ENCODE measurements around the gene CTXND1.

The CTXND1 gene

DNA sequence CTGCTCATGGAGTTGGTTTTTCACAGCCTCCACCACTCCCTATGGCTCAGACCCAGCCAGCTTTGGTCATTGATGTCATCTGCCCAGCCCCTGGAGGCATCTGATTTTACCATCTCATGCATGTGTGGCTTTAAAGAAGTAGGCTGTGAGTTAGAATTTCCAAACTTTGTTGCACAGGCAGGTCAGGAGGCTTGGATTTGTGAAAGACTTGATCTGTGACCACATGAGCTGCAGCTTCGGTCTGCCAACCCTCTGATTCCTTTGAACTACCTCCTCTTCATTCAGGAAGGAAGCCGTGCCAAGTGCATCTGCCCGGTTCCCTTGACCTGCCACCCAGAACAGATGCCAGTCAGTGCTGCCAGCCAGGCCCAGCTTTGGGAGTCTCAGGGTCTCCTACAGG is 9.2 kb downstream of the CTXND1 start:
- no peaks in the 10 kb centered on the region for H3K36me3 ChIP-seq (ENCODE audit: control insufficient read depth, insufficient read depth, low read length)
- H3K4me3 ChIP-seq (replicated peaks; ENCODE audit: low read depth, low read length) = no peak overlapping the region
- no peak for TF ChIP-seq CTCF (IDR thresholded peaks at IDR 0.05; ENCODE audit: insufficient read depth, low read length, poor library complexity, severe bottlenecking)
- DNase-seq (ENCODE audit: extremely low read depth, insufficient read length) = no peak
- H3K27me3 ChIP-seq (replicated peaks; ENCODE audit: control insufficient read depth, insufficient read depth, low read length) = no peaks in the 10 kb centered on the region; the same call in 1 of the 2 replicates

DNA sequence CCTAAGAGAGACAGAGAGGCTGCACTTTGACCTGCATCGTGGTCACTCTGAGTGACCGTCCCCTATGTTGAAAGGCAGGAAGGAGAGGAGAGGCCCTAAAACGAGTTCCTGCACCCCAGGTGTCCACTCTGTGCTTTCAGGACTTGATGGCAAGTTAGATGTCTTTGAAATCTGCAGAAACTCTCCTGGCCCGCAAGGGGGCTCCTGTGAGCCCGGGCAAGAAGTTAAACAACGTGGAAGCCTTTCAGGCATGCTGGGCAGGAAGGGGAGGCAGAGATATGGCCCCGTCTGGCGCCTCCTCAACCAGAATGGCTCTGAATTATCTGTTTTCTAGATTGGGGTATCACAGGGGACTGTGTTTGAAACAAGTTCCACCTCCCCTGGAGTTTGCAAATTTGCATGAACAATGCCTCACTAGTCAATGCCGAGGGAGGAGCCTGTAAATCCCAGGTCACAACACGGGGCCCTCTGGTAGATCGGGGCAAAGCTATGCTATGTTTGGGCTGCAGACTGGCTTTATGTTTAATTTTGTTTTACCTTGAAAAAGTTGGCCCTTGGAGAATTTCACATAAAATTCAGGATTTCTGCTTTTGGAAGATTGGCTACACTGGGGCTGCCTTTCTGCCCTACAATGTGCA is 9.8 kb downstream of the CTXND1 start:
- Histone ChIP-seq H3K4me3 (replicated peaks; ENCODE audit: low read depth, low read length) (no peak overlapping the region), H3K27me3 (replicated peaks; ENCODE audit: control insufficient read depth, insufficient read depth, low read length) (no peaks in the 10 kb centered on the region), H3K36me3 (ENCODE audit: control insufficient read depth, insufficient read depth, low read length) (no peaks in the 10 kb centered on the region)
- DNase-seq (ENCODE audit: extremely low read depth, insufficient read length) = no peak
- TF ChIP-seq CTCF (IDR thresholded peaks at IDR 0.05; ENCODE audit: insufficient read depth, low read length, poor library complexity, severe bottlenecking) = peak; percentile 89

DNA sequence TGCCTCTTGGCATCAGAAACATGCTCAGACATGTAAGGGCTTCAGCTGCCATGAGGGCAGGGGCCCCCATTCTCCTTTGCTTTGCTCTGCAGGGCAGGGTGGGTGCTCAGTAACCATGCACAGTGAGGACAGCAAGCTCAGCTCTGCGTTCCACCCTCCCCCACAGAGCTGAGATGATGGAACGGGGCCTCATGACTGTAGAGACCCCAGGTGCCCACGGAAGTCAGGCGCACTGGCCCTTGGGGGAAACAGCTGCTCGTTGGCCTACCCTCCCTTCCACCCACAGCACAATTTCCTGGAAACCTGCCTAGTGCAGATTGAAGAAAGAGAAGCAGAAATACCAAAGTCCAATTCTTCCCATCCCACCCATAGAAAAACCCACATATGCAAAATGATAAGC is 10.5 kb downstream of the CTXND1 start:
- TF ChIP-seq CTCF (IDR thresholded peaks at IDR 0.05; ENCODE audit: insufficient read depth, low read length, poor library complexity, severe bottlenecking) = no peak
- DNase-seq (ENCODE audit: extremely low read depth, insufficient read length) = no peak
- H3K4me3 ChIP-seq (replicated peaks; ENCODE audit: low read depth, low read length) = no peak overlapping the region
- no peaks in the 10 kb centered on the region for H3K27me3 ChIP-seq (replicated peaks; ENCODE audit: control insufficient read depth, insufficient read depth, low read length)
- H3K36me3 ChIP-seq (ENCODE audit: control insufficient read depth, insufficient read depth, low read length) = no peaks in the 10 kb centered on the region

- no peaks in the 10 kb centered on the region for H3K36me3 ChIP-seq (ENCODE audit: control insufficient read depth, insufficient read depth, low read length)
- H3K27me3 ChIP-seq (replicated peaks; ENCODE audit: control insufficient read depth, insufficient read depth, low read length) = no peaks in the 10 kb centered on the region
- no peak for TF ChIP-seq CTCF (IDR thresholded peaks at IDR 0.05; ENCODE audit: insufficient read depth, low read length, poor library complexity, severe bottlenecking)
- no peak for DNase-seq (ENCODE audit: extremely low read depth, insufficient read length)
- no peak overlapping the region for H3K4me3 ChIP-seq (replicated peaks; ENCODE audit: low read depth, low read length)
These were observed 11.7 kb downstream of the CTXND1 start for GRCh38 chr15:80240276-80240675.

GRCh38 chr15:80234883-80235282 is 17.1 kb downstream of the CTXND1 start:
- peak; percentile 23 for DNase-seq (ENCODE audit: extremely low read depth, insufficient read length)
- Histone ChIP-seq H3K27me3 (replicated peaks; ENCODE audit: control insufficient read depth, insufficient read depth, low read length) (peaks cover 3% of the 10 kb centered on the region), H3K36me3 (ENCODE audit: control insufficient read depth, insufficient read depth, low read length) (no peaks in the 10 kb centered on the region), H3K4me3 (replicated peaks; ENCODE audit: low read depth, low read length) (no peak overlapping the region)
- TF ChIP-seq CTCF (IDR thresholded peaks at IDR 0.05; ENCODE audit: insufficient read depth, low read length, poor library complexity, severe bottlenecking) = peak; percentile 78

DNA sequence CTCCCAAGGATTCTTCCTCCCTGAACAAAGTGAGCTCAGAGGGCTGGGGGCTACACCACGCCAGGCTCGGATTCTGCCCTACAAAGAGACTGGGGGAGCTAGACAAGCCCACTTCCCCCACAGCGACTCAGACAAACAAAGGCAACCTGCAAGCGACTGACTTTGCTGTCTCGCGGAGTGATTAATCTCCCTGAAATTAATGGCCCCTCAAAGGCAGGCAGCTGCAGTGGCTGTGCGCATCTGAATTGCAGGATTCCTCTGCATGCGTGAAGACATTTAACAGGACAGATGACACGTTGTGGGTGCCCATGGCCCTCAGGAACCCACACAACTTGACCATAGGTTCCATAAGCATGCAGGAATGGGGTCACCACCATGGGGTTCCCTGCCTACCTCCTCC is 18.4 kb downstream of the CTXND1 start:
- Histone ChIP-seq H3K36me3 (ENCODE audit: control insufficient read depth, insufficient read depth, low read length) (no peaks in the 10 kb centered on the region), H3K4me3 (replicated peaks; ENCODE audit: low read depth, low read length) (no peak overlapping the region), H3K27me3 (replicated peaks; ENCODE audit: control insufficient read depth, insufficient read depth, low read length) (peaks cover 4% of the 10 kb centered on the region)
- TF ChIP-seq CTCF (IDR thresholded peaks at IDR 0.05; ENCODE audit: insufficient read depth, low read length, poor library complexity, severe bottlenecking) = no peak
- DNase-seq (ENCODE audit: extremely low read depth, insufficient read length) = no peak

Data from GM06990 (cell line).